Stimulated activated CD8-positive, alpha-beta memory T cell treated with anti-CD3 and anti-CD28 coated beads, Interleukin-7, amount 100 ng/mL, for 1 hour (primary cell): Measurements from ENCODE around the gene RNU6-8.

Experiments
- DNase-seq, 2 donors: peaks; one replicate each; pipeline ENCODE4 v3.0.0-alpha.2; 2020; ENCODE audit warnings: low read depth in 2 of 2

Gene RNU6-8

DNA sequence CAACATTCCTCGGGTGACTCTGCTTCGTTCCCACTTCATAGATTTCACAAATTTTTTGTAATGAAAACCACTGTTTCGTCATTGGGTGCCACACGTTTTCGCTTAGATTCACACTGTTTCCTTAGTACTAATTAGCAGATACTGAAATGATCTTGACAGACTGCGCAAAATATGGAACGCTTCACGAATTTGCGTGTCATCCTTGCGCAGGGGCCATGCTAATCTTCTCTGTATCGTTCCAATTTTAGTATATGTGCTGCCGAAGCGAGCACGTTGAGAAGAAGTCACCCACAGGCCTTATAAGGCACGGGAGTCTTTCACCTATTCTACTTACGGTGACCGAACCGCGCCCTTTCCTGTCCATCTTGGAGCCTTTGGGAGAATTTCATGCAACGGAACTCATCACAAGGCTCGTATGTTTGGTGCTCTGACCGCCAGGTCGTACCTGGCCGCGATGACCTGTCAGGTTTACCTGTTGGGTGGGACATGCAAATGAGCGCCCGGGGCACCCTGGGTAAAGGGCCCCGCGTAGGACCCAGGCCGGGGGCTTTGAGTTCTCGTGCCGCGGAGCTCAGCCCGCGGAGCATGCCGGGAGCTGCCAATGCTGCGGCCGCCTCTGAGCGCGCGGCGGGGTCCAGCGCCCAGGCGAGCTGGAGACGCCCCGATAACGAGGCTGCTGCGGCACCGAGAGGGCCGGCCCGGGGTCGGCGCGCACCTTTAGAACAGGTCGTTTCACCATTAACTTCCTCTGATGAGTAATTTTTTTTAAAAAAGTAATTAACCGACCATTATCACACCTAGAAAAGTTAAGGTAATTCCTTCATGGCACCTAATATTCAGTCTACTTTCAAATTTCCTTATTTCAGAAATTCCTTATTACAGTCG, at the start of gene RNU6-8:
RNU6-8 (minus strand) TSS at position 272 of the 885 bp plus-strand sequence.
- DNase-seq, result peak; percentile 57 to 75

DNA sequence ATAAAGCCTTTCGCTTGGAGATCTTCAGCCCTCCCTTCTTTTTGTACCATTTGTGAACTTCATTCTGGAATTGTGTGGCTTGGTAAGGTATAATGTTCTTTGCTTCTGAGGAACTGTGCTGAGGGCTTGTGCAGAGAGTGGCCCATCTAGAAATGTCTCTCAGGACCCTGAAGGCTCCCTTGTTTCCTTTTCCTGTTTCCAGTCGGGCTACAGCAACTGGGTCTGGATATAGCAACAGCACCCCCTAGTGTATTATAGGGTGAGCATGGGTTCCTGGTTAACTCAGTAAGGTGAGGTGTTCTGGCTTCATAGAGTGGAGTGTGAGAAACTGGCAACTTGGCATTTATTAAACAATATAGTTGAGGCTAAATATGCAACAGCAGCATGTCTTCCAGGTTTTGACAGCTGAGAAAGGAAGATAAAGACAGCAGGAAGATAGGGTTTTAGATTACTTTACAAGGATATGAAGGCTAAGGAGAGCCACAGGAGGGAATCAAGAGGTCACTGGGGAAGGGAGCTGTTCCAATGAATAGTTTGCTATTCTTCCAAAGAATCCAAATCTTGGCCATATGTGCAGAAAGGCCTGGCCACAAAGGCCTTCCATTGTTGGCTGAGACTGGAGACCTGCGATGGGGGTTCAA, 49.1 kb upstream of the RNU6-8 start:
- DNase-seq, result no peak

DNA sequence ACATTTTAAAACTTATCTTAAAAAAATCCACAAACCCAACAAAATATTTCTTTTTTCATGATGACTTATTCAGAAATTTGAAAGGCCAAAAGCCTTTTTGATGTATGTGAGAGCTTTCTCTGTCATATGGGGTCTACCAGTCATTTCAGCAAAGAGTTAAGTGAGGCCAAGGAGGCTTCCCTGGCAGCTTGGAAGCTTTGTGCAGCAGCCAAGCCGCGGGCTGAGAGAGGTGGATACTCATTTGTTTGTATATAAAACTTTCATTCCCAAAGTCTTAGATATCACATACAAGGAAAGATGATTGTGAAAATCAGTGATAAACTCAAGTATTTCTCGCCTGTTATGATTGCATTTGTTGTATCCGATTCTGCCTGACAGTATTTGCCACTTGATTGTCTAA, 48.5 kb upstream of the RNU6-8 start:
- no peak for DNase-seq

DNA sequence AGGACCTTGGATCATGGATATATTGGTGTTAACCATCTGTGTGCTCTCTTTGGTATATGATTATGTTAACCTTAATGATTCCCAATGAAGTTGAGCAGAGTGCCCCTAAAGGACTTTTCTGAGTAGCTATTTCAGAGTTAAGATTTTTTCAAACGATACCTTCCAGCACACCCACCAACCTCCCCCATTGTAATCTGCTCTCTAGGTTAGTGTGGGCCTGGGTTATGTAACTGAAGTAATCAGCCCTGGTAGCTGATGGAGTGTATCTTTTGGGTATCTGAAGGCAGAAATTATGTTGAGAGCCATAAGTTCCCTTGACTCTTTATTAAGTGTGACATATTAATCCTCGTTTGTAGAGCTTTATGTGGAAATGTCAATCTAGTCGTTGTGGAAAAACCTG, 47.6 kb upstream of the RNU6-8 start:
- no peak for DNase-seq

DNA sequence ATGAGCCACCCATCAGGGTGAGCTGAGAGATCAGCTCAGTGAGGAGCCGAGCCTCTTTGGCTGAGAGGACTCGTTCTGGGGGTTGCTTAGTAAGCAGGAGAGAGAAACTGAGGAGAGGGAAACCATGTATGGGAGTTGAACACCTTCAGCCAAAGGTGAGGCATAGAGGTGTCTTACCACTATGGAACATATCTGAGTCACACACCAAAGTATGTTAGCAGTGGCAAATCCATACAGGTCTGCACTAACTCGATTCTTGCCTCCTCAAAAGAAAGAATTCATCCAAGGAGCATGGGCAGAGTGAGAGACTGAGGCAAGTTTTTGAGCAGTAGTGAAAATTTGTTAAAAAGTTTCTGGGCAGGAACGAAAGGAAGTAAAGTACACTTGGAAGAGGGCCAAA, 46.7 kb upstream of the RNU6-8 start:
- no peak for DNase-seq

DNA sequence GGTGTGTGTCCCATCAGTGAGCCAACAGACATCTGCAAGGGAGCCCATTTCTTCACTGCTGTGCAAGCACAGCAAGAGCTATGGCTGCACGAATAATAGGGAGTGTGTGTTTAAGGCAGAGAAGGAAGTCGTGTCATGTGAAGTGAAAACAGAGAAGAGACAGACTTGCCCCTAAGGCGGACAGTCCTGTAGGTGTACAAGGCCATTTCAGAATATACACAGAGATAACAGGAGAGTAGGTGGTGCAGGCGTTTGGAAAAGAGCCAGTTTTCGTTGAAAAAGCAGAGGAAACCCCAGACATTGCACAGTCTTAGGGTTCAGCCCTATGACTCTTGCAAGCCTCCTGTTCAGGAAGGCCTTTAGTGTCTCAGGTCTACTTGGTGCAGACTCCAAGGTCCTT, 46.3 kb upstream of the RNU6-8 start:
- no peak for DNase-seq

DNA sequence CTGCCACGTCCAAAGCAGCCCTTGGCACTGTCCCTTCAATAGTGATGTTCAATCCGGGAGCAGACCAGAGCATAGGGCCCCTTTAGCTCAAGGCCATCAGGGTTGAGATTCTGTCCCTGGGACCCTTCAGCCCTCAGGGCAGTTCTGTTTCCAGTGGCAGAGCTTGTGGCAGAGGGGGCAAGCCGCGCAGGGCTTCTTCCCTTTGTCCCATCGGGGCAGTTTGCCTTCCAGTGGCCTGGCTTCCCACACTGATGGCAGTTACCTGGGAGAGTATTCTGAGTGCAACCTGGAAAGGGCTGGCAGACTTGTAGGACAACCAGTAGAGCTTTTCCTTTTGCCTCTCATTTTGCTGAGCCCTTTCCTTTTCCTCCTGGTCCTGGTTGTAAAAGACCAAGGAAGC, 43.7 kb upstream of the RNU6-8 start:
- DNase-seq, result no peak

DNA sequence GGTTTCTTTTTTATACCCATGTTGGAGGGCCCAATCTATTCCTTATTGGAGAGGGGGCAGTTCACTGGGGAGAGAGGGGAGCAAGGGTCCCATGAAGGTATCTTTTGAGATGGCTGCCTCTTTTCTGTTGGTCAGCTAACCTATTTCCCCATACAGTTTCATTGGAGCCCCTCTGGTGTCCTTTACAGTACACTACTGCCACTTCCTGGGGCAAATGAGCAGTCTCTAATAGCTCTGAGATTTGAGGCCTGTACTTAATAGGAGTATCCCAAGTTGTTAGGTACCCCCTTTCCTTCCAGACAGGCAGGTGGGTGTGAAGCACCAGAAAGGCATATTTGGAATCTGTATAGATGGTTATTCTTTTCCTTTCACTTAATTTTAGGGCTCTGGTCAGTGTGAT, 41.3 kb upstream of the RNU6-8 start:
- no peak for DNase-seq

DNA sequence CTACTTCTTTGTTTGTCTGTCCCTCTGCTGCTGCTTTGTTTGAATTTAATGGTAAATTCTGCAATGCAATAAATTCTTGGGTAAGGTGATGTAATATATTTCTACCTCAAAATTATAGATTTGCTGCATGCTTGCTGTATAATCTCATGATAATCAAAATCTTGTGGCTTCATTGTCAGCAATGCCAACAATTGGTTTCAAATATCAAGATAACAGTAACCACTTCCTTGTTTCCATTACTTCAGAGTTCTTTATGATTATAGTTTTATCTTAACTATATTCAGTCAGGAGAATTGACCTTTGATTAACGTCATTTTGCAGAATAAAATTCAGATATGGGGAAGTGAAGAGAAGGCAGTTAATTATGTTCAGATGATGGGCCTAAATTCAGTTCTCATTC, 30.2 kb upstream of the RNU6-8 start:
- DNase-seq, result no peak

DNA sequence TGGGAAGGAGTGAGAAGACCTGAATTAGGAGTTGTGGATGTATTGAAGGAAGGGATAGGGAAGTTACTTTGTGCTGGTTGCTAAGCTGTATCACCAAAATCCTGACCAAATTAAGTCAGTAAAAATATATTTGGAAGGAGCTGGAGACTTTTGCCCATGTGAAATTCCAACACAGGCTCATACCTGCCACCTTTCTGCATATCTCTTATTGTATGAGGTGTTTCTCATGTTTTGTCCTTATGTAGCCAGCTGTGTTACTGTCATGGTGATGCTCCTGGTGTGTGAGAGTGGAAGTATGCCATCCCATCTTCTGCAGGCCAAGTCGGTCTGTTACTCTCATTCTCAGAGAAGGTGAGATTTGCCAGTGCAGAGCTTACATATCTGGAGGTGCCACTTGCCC, 29.4 kb upstream of the RNU6-8 start:
- no peak for DNase-seq

DNA sequence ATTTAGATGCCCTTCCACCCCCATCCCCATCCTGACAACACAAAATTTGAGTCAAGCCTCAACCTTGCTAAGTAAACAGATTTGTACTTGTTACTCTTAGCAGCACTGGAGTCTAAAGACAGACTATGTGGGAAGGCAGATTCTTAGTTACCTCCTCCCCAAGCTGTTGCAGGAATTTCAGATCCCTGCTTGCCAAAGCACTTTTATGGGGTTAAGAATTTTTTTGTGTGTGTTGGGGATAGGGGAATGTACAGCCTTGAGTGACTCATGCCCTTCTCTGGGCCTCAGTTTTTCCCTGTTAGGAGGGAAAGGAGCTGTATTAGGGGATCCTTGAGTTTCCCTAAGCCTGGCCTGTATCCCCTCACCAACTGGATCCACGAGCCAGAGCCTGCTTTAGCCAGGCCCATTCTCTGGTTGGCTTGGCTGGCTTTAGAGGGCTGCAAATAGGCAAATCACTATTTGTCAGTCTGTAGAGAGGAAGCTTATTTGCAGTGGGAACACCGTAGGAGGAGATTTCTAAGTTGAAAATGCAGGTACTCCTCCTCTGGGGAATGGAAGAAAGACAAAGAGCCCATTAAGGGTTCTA, 27.7 kb upstream of the RNU6-8 start:
- DNase-seq, result no peak

DNA sequence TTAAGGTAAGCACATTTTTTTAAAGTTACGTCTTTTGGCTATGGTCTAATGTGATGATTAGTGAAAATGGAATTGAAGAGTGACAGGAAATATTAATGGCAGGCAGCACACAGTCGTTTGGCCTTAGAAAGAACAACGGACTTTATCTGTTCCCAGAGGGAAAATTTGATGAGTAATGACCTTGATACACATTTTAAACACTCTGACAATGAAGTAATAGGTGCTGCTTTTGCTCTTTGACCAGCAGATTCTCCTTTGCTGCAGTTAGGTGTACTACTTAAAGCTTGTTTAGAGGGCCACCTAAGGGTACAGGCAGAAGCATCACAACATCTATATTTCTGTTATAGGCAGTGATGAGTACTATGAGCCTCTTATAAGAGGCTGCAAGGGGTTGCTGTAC, 27.1 kb upstream of the RNU6-8 start:
- no peak for DNase-seq

DNA sequence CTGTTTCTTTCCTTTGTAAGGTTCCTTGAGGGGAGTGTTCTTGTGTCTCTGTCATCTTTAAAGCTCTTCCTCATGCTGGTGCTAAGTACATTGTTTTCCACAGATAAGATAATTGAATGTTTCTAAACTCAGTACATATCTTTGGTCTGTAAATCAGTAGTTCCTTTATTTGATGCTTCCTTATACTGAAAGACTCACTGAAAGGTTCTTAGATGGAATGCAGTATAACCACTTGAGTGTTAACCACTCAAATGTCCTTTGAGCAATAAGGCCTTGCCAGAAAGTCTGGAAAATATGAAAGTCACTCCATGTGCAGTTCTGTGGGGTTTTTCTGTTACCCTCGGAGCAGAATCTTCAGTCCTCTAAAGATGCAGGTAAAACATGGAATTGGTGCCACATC, 23.0 kb upstream of the RNU6-8 start:
- DNase-seq, result no peak

DNA sequence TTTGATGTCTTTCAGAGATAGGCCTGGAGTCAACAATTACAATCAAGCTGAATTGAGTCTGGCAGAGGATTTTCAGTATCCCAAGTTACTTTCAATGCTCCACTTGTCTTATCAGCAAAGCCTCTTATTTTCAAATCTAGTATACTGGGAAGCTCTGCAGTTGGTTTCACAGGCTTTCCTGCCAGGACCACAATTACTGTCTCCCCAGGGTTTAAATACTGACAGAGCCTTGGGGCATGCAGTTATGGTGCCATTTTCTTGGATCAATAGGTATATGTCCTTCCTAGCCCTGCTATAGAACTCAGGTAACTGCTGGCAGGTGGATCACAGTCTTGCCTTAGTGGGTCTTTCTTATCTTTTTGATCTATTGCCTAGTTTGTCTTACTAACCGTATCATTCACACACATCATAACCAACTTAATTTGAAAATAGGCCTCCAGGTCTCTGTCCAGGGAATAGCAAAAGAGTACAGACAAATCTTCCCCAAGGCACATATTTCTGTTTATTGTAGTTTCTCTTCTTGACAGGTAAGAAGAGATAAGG, 22.4 kb upstream of the RNU6-8 start:
- DNase-seq, result no peak

DNA sequence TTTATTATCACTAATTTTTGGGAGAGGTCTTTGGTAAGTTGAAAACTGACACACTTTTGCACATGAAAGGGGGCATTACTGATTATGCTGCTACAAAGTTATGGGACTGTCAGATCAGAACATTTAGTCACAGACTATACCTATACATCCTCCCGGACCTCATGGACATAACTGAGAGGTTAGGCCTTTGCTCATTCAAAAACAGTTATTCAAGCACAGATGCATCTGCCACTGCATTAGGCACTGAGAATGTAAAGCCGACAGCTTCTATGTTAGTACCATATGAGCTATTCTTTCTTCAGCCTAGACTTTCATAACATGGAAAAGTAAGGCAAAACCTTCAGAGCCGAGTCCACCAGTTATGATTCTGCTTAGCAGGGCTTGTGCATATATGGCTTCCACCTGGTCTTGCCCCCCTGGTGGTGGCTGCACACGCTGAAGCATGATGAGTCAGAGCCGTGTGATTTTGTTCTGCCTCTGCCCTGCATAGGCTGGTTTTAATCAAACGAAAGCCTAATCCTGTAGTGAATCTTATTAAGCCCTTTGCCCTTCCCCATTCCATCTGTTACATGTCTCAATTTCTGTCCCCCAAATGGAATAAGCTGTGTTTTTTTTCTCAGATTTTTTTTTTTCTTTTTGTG, 21.8 kb upstream of the RNU6-8 start:
- no peak for DNase-seq

DNA sequence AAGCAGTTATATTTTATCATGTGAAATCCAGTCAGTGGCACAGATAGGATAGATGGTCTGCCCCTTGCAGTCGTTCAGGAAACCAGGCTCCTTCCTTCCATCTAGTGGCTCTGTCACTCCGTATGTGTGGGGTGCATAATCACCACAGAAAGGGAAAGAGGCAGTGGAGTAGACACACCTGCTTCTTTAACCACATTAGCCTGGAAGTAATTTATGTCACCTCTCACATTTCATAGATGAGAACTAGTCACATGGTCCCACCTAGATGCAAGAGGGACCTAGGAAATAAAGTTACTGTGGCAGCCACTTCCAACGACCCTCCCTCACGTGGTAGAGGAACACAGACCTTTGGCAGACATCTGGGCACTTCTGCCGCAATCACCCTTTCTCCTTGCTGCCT, 14.2 kb upstream of the RNU6-8 start:
- no peak for DNase-seq

DNA sequence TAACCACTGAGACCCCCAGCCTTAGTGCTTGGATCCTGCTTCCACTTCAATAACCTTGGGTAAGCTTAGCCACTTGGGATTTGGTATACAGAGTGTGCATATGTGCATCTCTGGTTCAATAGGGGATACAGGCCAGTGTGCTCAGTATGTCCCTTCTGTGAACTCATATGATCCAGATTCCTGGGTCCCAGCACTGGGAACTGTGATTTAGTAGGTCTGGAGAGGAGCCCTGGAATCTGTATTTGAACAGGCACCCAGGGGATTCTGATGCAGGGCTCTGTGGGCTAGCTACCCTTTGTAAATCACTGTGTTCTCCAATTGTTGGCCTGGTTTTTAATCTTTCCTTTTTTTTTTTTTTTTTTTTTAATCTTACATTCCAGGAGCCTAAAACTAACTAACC, 9.8 kb upstream of the RNU6-8 start:
- DNase-seq, result no peak

DNA sequence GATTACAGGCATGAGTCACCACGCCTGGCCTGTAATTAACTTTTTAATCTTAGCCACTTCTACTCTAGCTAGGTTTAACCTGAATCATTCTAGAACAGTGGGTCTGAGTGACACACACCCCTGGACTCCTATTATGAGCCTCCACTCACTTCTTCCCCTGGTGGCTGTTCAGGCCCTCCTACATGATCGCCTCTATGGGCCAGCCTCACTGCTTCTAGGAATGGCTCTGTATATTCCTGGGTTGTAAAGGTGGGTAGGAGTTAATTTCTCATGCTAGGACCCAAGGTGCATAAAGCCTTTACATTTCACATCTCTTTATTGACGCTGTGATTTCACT, 8.0 kb upstream of the RNU6-8 start:
- DNase-seq, result no peak

DNA sequence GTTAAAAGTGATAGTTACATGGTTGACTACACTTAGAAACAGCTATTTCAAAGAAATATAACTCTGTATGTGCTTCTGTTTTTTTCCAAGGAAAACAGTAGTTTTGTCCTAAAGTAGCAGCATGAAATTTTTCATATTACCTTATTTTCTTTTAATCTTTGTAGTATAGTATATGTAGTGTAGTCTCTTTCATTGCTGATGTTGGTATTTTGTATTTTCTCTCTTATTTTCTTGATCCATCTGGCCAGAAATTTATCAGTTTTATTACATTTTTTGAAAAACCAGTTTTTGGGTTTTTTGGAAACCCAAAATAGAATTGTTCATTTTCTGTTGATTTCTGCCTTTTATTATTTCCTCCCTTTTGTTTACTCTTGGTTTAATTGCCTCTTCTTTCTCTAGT, 6.4 kb upstream of the RNU6-8 start:
- DNase-seq, result no peak

DNA sequence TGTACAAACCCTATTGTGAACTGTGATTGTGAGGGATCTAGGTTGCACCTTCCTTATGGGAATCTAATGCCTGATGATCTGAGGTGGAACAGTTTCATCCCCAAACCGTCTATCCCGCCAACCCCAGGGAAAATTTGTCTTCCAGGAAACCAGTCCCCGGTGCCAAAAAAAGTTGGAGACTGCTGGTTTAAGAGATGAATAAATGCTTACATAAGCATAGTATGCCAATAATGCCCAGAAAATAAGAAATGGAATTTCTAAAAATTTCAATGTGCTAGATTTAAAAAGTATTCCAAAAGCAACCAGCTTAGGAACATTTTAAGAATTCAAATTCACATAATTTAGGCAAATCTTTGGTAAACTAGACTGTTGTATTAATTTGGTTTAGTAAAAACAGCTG, 5.4 kb upstream of the RNU6-8 start:
- DNase-seq, result no peak

DNA sequence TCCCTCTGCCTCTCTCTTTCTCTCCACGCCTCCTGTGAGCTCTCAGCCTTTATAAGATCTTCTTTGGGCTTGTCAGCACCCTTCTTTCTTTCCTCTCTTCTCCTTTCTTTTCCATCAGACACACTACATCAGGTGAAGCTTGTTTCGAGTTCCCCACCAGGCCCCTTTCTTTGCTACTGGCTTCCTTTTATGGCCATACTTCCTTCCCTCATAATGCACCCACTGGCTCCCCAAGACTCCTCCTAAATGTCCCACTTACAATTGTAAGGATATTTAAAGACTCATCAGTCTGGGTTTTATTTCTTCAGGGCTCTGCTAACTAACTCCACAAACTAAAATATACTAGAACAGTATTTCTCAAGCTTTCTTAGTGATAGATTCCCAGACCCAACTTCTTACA, 3.5 kb upstream of the RNU6-8 start:
- no peak for DNase-seq

DNA sequence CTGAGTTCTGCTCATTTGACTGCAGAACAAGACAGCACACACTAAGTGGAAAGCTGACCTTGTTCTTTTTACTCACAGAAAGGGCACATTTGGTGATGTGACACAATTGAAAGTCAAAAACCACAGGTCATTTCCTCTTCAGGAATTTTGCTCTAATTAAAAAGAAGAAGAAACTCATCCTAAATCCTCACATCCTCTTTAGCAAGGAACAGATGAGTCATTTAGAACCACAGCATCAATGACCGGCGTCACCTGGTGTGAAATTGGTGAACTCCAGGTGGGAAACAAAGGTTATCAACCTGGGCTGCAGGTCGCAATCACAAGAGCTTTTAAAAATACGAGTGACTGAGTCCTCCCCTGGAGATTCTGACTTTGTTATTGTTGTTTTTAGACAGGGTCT, 2.9 kb upstream of the RNU6-8 start:
- no peak for DNase-seq

DNA sequence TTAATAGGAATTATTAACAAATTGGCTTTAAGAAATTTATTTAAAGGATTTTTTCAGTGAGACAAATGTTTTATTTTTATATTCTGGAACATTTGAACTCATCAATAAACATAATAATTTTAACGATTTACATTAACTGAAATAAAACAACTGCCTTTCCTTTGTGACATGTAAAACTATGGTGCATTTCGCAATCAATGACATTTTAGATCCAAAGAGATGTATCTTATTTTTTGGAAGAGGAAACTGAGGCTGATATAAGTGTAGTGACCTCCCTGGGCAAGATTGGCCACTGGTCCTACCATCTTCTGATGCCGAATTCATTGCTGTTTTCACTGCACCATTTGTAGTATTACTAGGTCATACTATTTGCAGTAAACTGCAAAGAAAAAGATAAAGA, 2.5 kb upstream of the RNU6-8 start:
- DNase-seq, result no peak
